Activated CD8-positive, alpha-beta memory T cell treated with anti-CD3 and anti-CD28 coated beads for 24 hours (primary cell): ENCODE data around the gene PRRT1.
"Not testable (repeated sequence)": the region's sequence is repeated elsewhere in the genome, so short reads cannot be mapped to it uniquely, and the experiment has no call there.

Experiments
- DNase-seq: peaks from one replicate; pipeline ENCODE4 v3.0.0-alpha.2; 2020

Gene PRRT1

GRCh38 chr6:32187725-32188380 lies 36.1 kb upstream of the PRRT1 start:
- DNase-seq, result not testable (repeated sequence)

GRCh38 chr6:32187009-32187709 lies 35.4 kb upstream of the PRRT1 start:
- no peak for DNase-seq

- DNase-seq, result not testable (repeated sequence)
These were observed 34.6 kb upstream of the PRRT1 start for GRCh38 chr6:32186151-32186840.

GRCh38 chr6:32185681-32186131 lies 34.0 kb upstream of the PRRT1 start:
- DNase-seq, result peak; percentile 71

- DNase-seq, result peak; percentile 56
These were observed 32.4 kb upstream of the PRRT1 start, which contains the start of gene AGER for GRCh38 chr6:32184084-32184640. Gene AGER, minus strand, starts transcription at chr6:32184253. Its CDS starts 31 bp downstream, at chr6:32184222.

GRCh38 chr6:32183483-32184083 lies 31.8 kb upstream of the PRRT1 start:
- no peak for DNase-seq

GRCh38 chr6:32183030-32183429 lies 31.3 kb upstream of the PRRT1 start:
- peak; percentile 55 for DNase-seq

- no peak for DNase-seq
These were observed 30.8 kb upstream of the PRRT1 start for GRCh38 chr6:32182555-32182981.

- no peak for DNase-seq
These were observed 30.3 kb upstream of the PRRT1 start for GRCh38 chr6:32181915-32182529.

- DNase-seq, result no peak
These were observed 29.5 kb upstream of the PRRT1 start for GRCh38 chr6:32181148-32181702.

GRCh38 chr6:32179766-32180405 lies 28.1 kb upstream of the PRRT1 start:
- DNase-seq, result no peak

GRCh38 chr6:32178547-32179440 lies 27.1 kb upstream of the PRRT1 start:
- DNase-seq, result peak; percentile 85

- peak; percentile 91 for DNase-seq
These were observed 26.2 kb upstream of the PRRT1 start, which contains the start of gene RNF5 for GRCh38 chr6:32177788-32178546. Gene RNF5, plus strand, starts transcription at chr6:32178405. Its CDS starts 107 bp downstream, at chr6:32178512.

GRCh38 chr6:32177183-32177787 lies 25.5 kb upstream of the PRRT1 start:
- no peak for DNase-seq

- no peak for DNase-seq
These were observed 24.9 kb upstream of the PRRT1 start for GRCh38 chr6:32176476-32177182.

GRCh38 chr6:32175711-32176475 lies 24.2 kb upstream of the PRRT1 start, which contains the start of gene AGPAT1:
Gene AGPAT1, minus strand, starts transcription at chr6:32176084. Its CDS starts 4,588 bp downstream, at chr6:32171496.
- peak; percentile 99 for DNase-seq

GRCh38 chr6:32175322-32175710 lies 23.6 kb upstream of the PRRT1 start:
- DNase-seq, result no peak

- no peak for DNase-seq
These were observed 22.7 kb upstream of the PRRT1 start for GRCh38 chr6:32174416-32174815.
